Skeletal muscle tissue (tissue), 4 donors: ENCODE results near the gene CCM2L. TPM values are rescaled to one million over a fixed set of nuclear protein-coding genes. Genes with fewer than 3 reads are reported as not detected.
A peak's percentile ranks its signal among the peaks of the same experiment; 100 is the strongest.

Source experiments
- H3K27ac ChIP-seq: one replicate; pipeline ENCODE4 v1.7.0; 2013; ENCODE audit warnings: mild to moderate bottlenecking, low read depth, low read length, inconsistent platforms
- H3K27me3 ChIP-seq, 3 donors: one replicate each; pipeline ENCODE4 v1.7.0; 2013; ENCODE audit warnings: low read length in 3 of 3; ENCODE audit not compliant: control insufficient read depth in 3 of 3, insufficient read depth in 3 of 3
- H3K36me3 ChIP-seq, 3 donors: one replicate each; pipeline ENCODE4 v1.7.0; 2013; ENCODE audit warnings: low read length in 3 of 3; ENCODE audit not compliant: control insufficient read depth in 3 of 3, insufficient read depth in 3 of 3
- H3K4me1 ChIP-seq, 3 donors: one replicate each; pipeline ENCODE4 v1.7.0; 2013; ENCODE audit warnings: low read length in 3 of 3, mild to moderate bottlenecking in 3 of 3; ENCODE audit not compliant: control insufficient read depth in 3 of 3, insufficient read depth in 3 of 3
- H3K4me3 ChIP-seq, 3 donors: one replicate each; pipeline ENCODE4 v1.7.0; 2013; ENCODE audit warnings: low read length in 3 of 3
- H3K9ac ChIP-seq, 3 donors: one replicate each; pipeline ENCODE4 v1.7.0; 2013; ENCODE audit warnings: low read length in 3 of 3, mild to moderate bottlenecking in 3 of 3, moderate library complexity in 2 of 3, low read depth in 1 of 3
- H3K9me3 ChIP-seq, 3 donors: one replicate each; pipeline ENCODE4 v1.7.0; 2013; ENCODE audit warnings: low read length in 3 of 3; ENCODE audit not compliant: control insufficient read depth in 3 of 3
- total RNA-seq: library from RNA; depleted of rRNA; stranded (reverse); fragments of >200 nt; gene quantifications from one replicate; pipeline ENCODE4 v1.2.3, GENCODE V29; 2014
- donor health status: Osteomylitis.

The CCM2L gene
- total RNA-seq, 1 donor from 2014 or later = 4.7 TPM

- Histone ChIP-seq H3K4me1 (no peaks in the 10 kb centered on the region), H3K9ac (no peak overlapping the region), H3K27ac (no peak overlapping the region), H3K36me3 (no peaks in the 10 kb centered on the region), H3K4me3 (no peak overlapping the region), H3K27me3 (peaks cover 19 to 27% (median 21%) of the 10 kb centered on the region in 3 donors), H3K9me3 (no peaks in the 10 kb centered on the region)
These were observed 19.4 kb upstream of the CCM2L start for GRCh38 chr20:31990641-31991338.

DNA sequence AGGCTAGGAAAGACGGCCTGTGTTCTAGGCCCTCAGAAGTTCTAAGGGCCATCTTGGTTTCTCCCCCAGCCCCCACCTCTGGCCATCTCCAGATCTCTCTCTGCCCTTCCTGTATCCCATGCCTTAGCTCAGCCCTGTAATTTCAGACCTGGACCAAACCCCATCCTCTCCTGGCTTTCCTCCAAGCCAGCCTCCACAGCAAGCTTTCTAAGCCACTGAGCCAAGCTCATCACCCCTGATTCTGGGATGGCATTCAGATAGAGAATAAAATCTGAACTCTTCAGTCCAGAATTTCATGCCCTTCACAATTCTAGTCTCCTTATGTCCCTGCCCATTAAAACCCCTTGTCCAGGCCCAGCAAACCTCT, 18.9 kb upstream of the CCM2L start:
- Histone ChIP-seq H3K36me3 (no peaks in the 10 kb centered on the region), H3K9ac (no peak overlapping the region), H3K27ac (no peak overlapping the region), H3K27me3 (peaks cover 22 to 31% (median 24%) of the 10 kb centered on the region in 3 donors), H3K4me1 (no peaks in the 10 kb centered on the region), H3K9me3 (no peaks in the 10 kb centered on the region), H3K4me3 (no peak overlapping the region)

GRCh38 chr20:31992086-31992485, 18.2 kb upstream of the CCM2L start:
- Histone ChIP-seq H3K4me3 (no peak overlapping the region), H3K36me3 (no peaks in the 10 kb centered on the region), H3K27me3 (peaks cover 22 to 31% (median 30%) of the 10 kb centered on the region in 3 donors), H3K4me1 (no peaks in the 10 kb centered on the region), H3K27ac (no peak overlapping the region), H3K9me3 (no peaks in the 10 kb centered on the region), H3K9ac (no peak overlapping the region)

DNA sequence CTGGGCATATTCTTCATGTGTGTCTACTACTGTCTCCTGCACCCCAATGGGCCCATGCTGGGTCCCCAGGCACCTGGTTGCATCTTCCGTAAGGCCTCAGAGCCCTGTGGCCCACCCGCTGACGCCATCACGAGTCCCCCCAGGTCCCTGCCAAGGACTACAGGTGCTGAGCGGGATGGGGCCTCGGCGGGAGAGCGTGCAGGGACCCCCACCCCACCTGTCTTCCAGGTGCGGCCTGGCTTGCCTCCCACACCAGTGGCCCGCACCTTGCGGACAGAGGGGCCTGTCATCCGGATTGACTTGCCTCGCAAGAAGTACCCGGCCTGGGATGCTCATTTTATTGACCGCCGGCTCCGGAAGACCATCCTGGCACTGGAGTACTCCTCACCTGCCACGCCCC, 13.2 kb upstream of the CCM2L start:
- Histone ChIP-seq H3K27me3 (peaks cover 26 to 35% (median 31%) of the 10 kb centered on the region in 3 donors), H3K4me3 (no peak overlapping the region), H3K9me3 (no peaks in the 10 kb centered on the region), H3K9ac (no peak overlapping the region), H3K36me3 (no peaks in the 10 kb centered on the region), H3K4me1 (no peaks in the 10 kb centered on the region), H3K27ac (no peak overlapping the region)

DNA sequence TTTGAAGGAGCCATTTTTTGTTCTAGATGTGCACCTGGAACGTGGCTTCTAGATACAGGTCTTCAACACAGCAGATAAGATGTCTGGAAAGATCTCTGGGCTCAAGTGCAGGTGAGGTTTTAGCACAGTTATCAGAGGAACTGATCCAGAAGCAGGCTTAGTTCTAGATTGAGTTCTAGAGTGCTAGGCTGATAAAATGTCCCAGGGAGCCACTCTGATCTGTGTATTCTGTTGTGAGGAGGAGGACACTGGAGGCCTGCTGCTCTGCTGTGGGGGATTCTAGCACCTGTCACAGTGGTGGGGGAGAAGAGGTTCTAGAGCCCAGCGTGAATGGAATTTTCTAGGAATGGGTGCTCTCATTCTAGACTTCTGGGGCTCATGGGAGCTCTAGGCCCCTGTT, 12.0 kb upstream of the CCM2L start:
- Histone ChIP-seq H3K9me3 (no peaks in the 10 kb centered on the region), H3K4me1 (no peaks in the 10 kb centered on the region), H3K27me3 (peaks cover 23 to 35% (median 26%) of the 10 kb centered on the region in 3 donors), H3K4me3 (no peak overlapping the region), H3K27ac (no peak overlapping the region), H3K9ac (no peak overlapping the region), H3K36me3 (no peaks in the 10 kb centered on the region)

DNA sequence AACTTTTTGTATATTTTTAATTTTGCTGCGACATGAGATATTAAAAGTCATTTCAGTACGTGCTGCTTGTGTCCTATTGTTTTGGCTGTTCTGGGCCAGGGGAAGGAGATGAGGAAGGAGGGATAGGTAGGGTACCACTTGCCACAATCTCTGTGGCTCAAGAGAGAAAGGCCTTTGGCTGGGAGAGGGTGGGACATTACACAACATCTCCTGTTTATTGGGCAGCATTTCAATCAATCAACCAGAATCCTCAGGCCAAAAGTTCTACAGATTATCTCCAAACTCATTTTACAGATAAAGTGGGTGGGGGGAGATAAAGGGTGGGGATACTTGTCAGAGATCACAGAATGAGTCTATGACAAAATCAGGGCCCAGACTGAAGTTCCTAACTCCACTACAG, 6.9 kb upstream of the CCM2L start:
- Histone ChIP-seq H3K4me3 (no peak overlapping the region), H3K27ac (no peak overlapping the region), H3K27me3 (peaks cover 0 to 3% (median 0%) of the 10 kb centered on the region in 3 donors), H3K36me3 (no peaks in the 10 kb centered on the region), H3K4me1 (peaks cover 0 to 20% (median 10%) of the 10 kb centered on the region in 3 donors), H3K9ac (no peak overlapping the region), H3K9me3 (no peaks in the 10 kb centered on the region)

DNA sequence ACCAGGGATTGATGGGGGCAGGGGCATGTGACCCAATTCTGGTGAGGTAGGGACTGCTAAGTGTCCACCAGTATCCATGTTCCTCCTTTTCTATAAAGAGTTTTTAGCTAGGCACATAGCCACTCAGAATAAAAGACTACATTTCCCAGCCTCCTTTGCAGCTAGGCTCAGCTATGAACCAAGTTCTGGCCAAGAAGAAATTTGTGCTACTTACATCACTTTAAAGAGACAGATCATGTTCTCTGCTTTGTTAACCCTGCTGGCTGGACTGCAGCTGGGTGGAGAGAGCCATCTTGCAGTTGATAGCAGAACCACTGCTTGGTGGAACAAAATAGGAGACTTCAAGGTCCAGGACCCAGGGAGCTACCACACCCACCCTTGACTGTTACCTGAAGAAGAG, 5.3 kb upstream of the CCM2L start:
- H3K27me3 ChIP-seq = peaks cover 0 to 4% (median 3%) of the 10 kb centered on the region in 3 donors
- H3K4me1 ChIP-seq = peaks cover 3 to 24% (median 10%) of the 10 kb centered on the region in 3 donors
- no peak overlapping the region for H3K9ac ChIP-seq
- no peak overlapping the region for H3K27ac ChIP-seq
- H3K36me3 ChIP-seq = no peaks in the 10 kb centered on the region
- no peaks in the 10 kb centered on the region for H3K9me3 ChIP-seq
- H3K4me3 ChIP-seq = no peak overlapping the region

- peaks cover 3 to 24% (median 10%) of the 10 kb centered on the region in 3 donors for H3K4me1 ChIP-seq
- H3K27ac ChIP-seq = no peak overlapping the region
- H3K27me3 ChIP-seq = peaks cover 0 to 8% (median 7%) of the 10 kb centered on the region in 3 donors
- no peak overlapping the region for H3K4me3 ChIP-seq
- no peaks in the 10 kb centered on the region for H3K36me3 ChIP-seq
- no peaks in the 10 kb centered on the region for H3K9me3 ChIP-seq
- H3K9ac ChIP-seq = no peak overlapping the region
These were observed 4.2 kb upstream of the CCM2L start for GRCh38 chr20:32006053-32006452.

GRCh38 chr20:32006841-32007786, 3.1 kb upstream of the CCM2L start:
- Histone ChIP-seq H3K4me3 (no peak overlapping the region), H3K9ac (no peak overlapping the region), H3K27ac (peak overlapping the region; percentile 40), H3K4me1 (peaks cover 3 to 24% (median 10%) of the 10 kb centered on the region in 3 donors), H3K36me3 (no peaks in the 10 kb centered on the region), H3K27me3 (peaks cover 6 to 15% (median 12%) of the 10 kb centered on the region in 3 donors), H3K9me3 (no peaks in the 10 kb centered on the region)
